OCI-LY7 (cell line): ENCODE data around the gene COL5A1. TPM values are rescaled to one million over a fixed set of nuclear protein-coding genes. Genes with fewer than 3 reads are reported as not detected.

Source experiments
- BruUV-seq: library from RNA; stranded (reverse); fragments of 400-500 nt; replicated peaks from 2 replicates; lab custom pipeline; 2021; lab: Mats Ljungman, UMichigan
- CTCF ChIA-PET: fragments of 300-600 bp; sonication (Branson Sonifier 250); formaldehyde crosslinking; loops from one replicate; lab custom pipeline; 2022; ENCODE audit warnings: antibody characterized with exemption; ENCODE audit not compliant: unreplicated experiment; lab: Charles Lee
- POLR2A ChIA-PET: fragments of 300-600 bp; sonication (Branson Sonifier 250); formaldehyde crosslinking; loops from one replicate; lab custom pipeline; 2022; ENCODE audit warnings: antibody characterized with exemption; lab: Charles Lee
- DNase-seq: peaks from one replicate; pipeline ENCODE4 v3.0.0-alpha.2; 2015; ENCODE audit warnings: low spot score
- H2AFZ ChIP-seq: fragments of 200-600 bp; sonication (generic), shearing (Covaris generic); 2 replicates; pipeline ENCODE4 v1.6.1; 2014; ENCODE audit warnings: mild to moderate bottlenecking, antibody characterized with exemption, low read length, moderate library complexity
- H3K27ac ChIP-seq: fragments of 200-600 bp; sonication (generic); 2 replicates; pipeline ENCODE4 v1.5.1; 2014; ENCODE audit warnings: mixed run types, low read depth, mild to moderate bottlenecking, moderate library complexity, low read length, inconsistent platforms; ENCODE audit not compliant: poor library complexity, severe bottlenecking
- H3K36me3 ChIP-seq: fragments of 200-600 bp; sonication (generic); 2 replicates; pipeline ENCODE4 v1.6.1; 2014; ENCODE audit warnings: mild to moderate bottlenecking, antibody characterized with exemption, low read length, moderate library complexity, mixed read lengths; ENCODE audit not compliant: insufficient read depth
- H3K4me1 ChIP-seq: fragments of 200-600 bp; sonication (generic); 2 replicates; pipeline ENCODE4 v1.5.1; 2014; ENCODE audit warnings: mild to moderate bottlenecking, low read length; ENCODE audit not compliant: insufficient read depth, poor library complexity, severe bottlenecking
- H3K4me2 ChIP-seq: fragments of 200-600 bp; sonication (generic); 2 replicates; pipeline ENCODE4 v1.6.1; 2014; ENCODE audit warnings: mild to moderate bottlenecking, low read length
- H3K4me3 ChIP-seq: fragments of 200-600 bp; sonication (generic); 2 replicates; pipeline ENCODE4 v1.5.1; 2014; ENCODE audit warnings: mild to moderate bottlenecking, low read depth, low read length; ENCODE audit not compliant: poor library complexity, severe bottlenecking
- H3K79me2 ChIP-seq: fragments of 200-600 bp; sonication (generic); 2 replicates; pipeline ENCODE4 v1.6.1; 2016; ENCODE audit warnings: low read depth, mild to moderate bottlenecking, low read length, moderate library complexity, mixed read lengths; ENCODE audit not compliant: insufficient read depth
- H3K9me2 ChIP-seq: fragments of 200-600 bp; sonication (generic); 2 replicates; pipeline ENCODE4 v1.6.1; 2016; ENCODE audit warnings: mild to moderate bottlenecking, low read length, mixed read lengths; ENCODE audit not compliant: insufficient read depth
- H3K9me3 ChIP-seq: fragments of 200-600 bp; sonication (generic); 2 replicates; pipeline ENCODE4 v1.6.1; 2014; ENCODE audit warnings: mild to moderate bottlenecking, mixed run types, low read length, mixed read lengths
- H4K20me1 ChIP-seq: fragments of 200-600 bp; sonication (generic); 2 replicates; pipeline ENCODE4 v1.6.1; 2014; ENCODE audit warnings: mild to moderate bottlenecking, antibody characterized with exemption, low read length, moderate library complexity, mixed read lengths; ENCODE audit not compliant: insufficient read depth
- CTCF ChIP-seq: fragments of 200-600 bp; sonication (generic); conservative IDR thresholded peaks from 2 replicates; pipeline ENCODE4 v1.5.1; 2014; ENCODE audit warnings: mild to moderate bottlenecking, antibody characterized with exemption, low read length, moderate library complexity, mixed read lengths
- EZH2phosphoT487 ChIP-seq: fragments of 200-600 bp; sonication (generic); IDR thresholded peaks from 2 replicates; pipeline ENCODE4 v1.6.1; 2018; ENCODE audit warnings: low read depth, borderline replicate concordance, mild to moderate bottlenecking, mixed run types, antibody characterized with exemption, low read length, moderate library complexity, mixed read lengths
- intact Hi-C: fragments of 100-400 bp; cut with micrococcal nuclease; formaldehyde crosslinking; loops from one replicate; pipeline ENCODE4 v1.10.0; 2022; ENCODE audit not compliant: unreplicated experiment
- total RNA-seq, 2 experiments: library from RNA; depleted of rRNA in 1 of 2; stranded (reverse); fragments of >200 nt in 1 of 2; shearing (Covaris generic) in 1 of 2; gene quantifications; 2 replicates each; pipeline ENCODE4 v1.2.3, GENCODE V29; 2014 to 2022

The COL5A1 gene
- total RNA-seq, 2 experiments from 2014 or later = 12.2 to 28.6 TPM

- no peak overlapping the region for H3K4me3 ChIP-seq
- no peaks in the 10 kb centered on the region for H3K79me2 ChIP-seq
- H3K9me2 ChIP-seq = no peaks in the 10 kb centered on the region
- DNase-seq = no peak
- H3K27ac ChIP-seq = no peak overlapping the region
- no peaks in the 10 kb centered on the region for H3K9me3 ChIP-seq
- intact Hi-C loops = no loop called here
- ChIA-PET CTCF (no interaction called here), POLR2A (no interaction called here)
- H4K20me1 ChIP-seq = no peaks in the 10 kb centered on the region
- peaks cover 17% of the 10 kb centered on the region for H3K4me1 ChIP-seq
- no peak overlapping the region for H2AFZ ChIP-seq
- no TSS peak for BruUV-seq
- no peaks in the 10 kb centered on the region for H3K36me3 ChIP-seq
- H3K4me2 ChIP-seq = no peak overlapping the region
- TF ChIP-seq CTCF = no peak
- no peak for TF ChIP-seq EZH2phosphoT487
These were observed 222.6 kb downstream of the COL5A1 start for GRCh38 chr9:134863941-134864820.

GRCh38 chr9:134864821-134865190 lies 223.2 kb downstream of the COL5A1 start:
- Histone ChIP-seq H3K27ac (no peak overlapping the region), H4K20me1 (no peaks in the 10 kb centered on the region), H3K9me3 (no peaks in the 10 kb centered on the region), H3K9me2 (no peaks in the 10 kb centered on the region), H3K4me1 (peaks cover 24% of the 10 kb centered on the region), H3K36me3 (no peaks in the 10 kb centered on the region), H3K4me2 (no peak overlapping the region), H2AFZ (no peak overlapping the region), H3K4me3 (no peak overlapping the region), H3K79me2 (no peaks in the 10 kb centered on the region)
- BruUV-seq = no TSS peak
- intact Hi-C loops = no loop called here
- ChIA-PET CTCF (no interaction called here), POLR2A (no interaction called here)
- TF ChIP-seq CTCF = no peak
- TF ChIP-seq EZH2phosphoT487 = no peak
- no peak for DNase-seq
